Mesenchymal stem cell (in vitro differentiated cells and primary cell): ENCODE data around the gene TASOR2.

Experiments used
- DNase-seq: peaks from one replicate; pipeline ENCODE4 v3.0.0-alpha.2; 2013
- H2AFZ ChIP-seq: one replicate; pipeline ENCODE4 v1.6.1; 2013; ENCODE audit warnings: low read depth, mild to moderate bottlenecking, control low read depth, inconsistent platforms, low read length, moderate library complexity
- H2AK5ac ChIP-seq: 2 replicates; pipeline ENCODE4 v1.6.1; 2013; ENCODE audit warnings: low read length, moderate library complexity, mild to moderate bottlenecking, inconsistent platforms; ENCODE audit not compliant: severe bottlenecking
- H2BK120ac ChIP-seq: one replicate; pipeline ENCODE4 v1.6.1; 2013; ENCODE audit warnings: low read depth, mild to moderate bottlenecking, inconsistent platforms, low read length, moderate library complexity
- H2BK12ac ChIP-seq, 2 experiments: one replicate each; pipeline ENCODE4 v1.6.1; 2013; ENCODE audit warnings: inconsistent platforms in 2 of 2, low read length in 2 of 2, mild to moderate bottlenecking in 2 of 2, moderate library complexity in 2 of 2, control low read depth in 1 of 2
- H2BK15ac ChIP-seq: one replicate; pipeline ENCODE4 v1.6.1; 2013; ENCODE audit warnings: mild to moderate bottlenecking, low read depth, inconsistent platforms; ENCODE audit not compliant: poor library complexity, severe bottlenecking
- H2BK5ac ChIP-seq: 2 replicates; pipeline ENCODE4 v1.6.1; 2013; ENCODE audit warnings: low read depth, mild to moderate bottlenecking, low read length, control low read depth, inconsistent platforms; ENCODE audit not compliant: poor library complexity, severe bottlenecking
- H3K14ac ChIP-seq, 2 experiments: one replicate each; pipeline ENCODE4 v1.6.1; 2013; ENCODE audit warnings: inconsistent platforms in 2 of 2, low read length in 2 of 2, control low read depth in 1 of 2, mild to moderate bottlenecking in 1 of 2, moderate library complexity in 1 of 2
- H3K18ac ChIP-seq, 2 experiments: one replicate each; pipeline ENCODE4 v1.6.1; 2013; ENCODE audit warnings: inconsistent platforms in 2 of 2, low read length in 2 of 2, control low read depth in 1 of 2, low read depth in 1 of 2, mild to moderate bottlenecking in 1 of 2
- H3K23ac ChIP-seq, 2 experiments: one replicate each; pipeline ENCODE4 v1.6.1; 2013; ENCODE audit warnings: inconsistent platforms in 2 of 2, low read length in 2 of 2, mild to moderate bottlenecking in 2 of 2, moderate library complexity in 2 of 2, control low read depth in 1 of 2
- H3K27ac ChIP-seq: 2 replicates; pipeline ENCODE4 v1.5.1; 2013; ENCODE audit warnings: mild to moderate bottlenecking, moderate library complexity, low read length, control low read depth, inconsistent platforms; ENCODE audit not compliant: poor library complexity, severe bottlenecking
- H3K27me3 ChIP-seq, 2 experiments: 2 replicates each; pipeline versions ENCODE4 v1.6.1 to v1.7.0; 2013; ENCODE audit warnings: low read length in 2 of 2, mild to moderate bottlenecking in 2 of 2, moderate library complexity in 2 of 2, control low read depth in 1 of 2, inconsistent platforms in 1 of 2; ENCODE audit not compliant: control insufficient read depth in 1 of 2, insufficient read depth in 1 of 2
- H3K36me3 ChIP-seq, 2 experiments: 2 replicates each; pipeline versions ENCODE4 v1.6.1 to v1.7.0; 2013; ENCODE audit warnings: low read length in 2 of 2, control low read depth in 1 of 2, inconsistent platforms in 1 of 2, low read depth in 1 of 2, mild to moderate bottlenecking in 1 of 2; ENCODE audit not compliant: insufficient read depth in 2 of 2, control insufficient read depth in 1 of 2
- H3K4ac ChIP-seq, 2 experiments: one replicate each; pipeline ENCODE4 v1.6.1; 2013; ENCODE audit warnings: inconsistent platforms in 2 of 2, low read length in 2 of 2, mild to moderate bottlenecking in 2 of 2, moderate library complexity in 2 of 2, control low read depth in 1 of 2, low read depth in 1 of 2
- H3K4me1 ChIP-seq: 2 replicates; pipeline ENCODE4 v1.6.1; 2013; ENCODE audit warnings: low read depth, low read length, control low read depth; ENCODE audit not compliant: control insufficient read depth, insufficient read depth
- H3K4me2 ChIP-seq: 2 replicates; pipeline ENCODE4 v1.6.1; 2013; ENCODE audit warnings: low read length, mild to moderate bottlenecking, inconsistent platforms; ENCODE audit not compliant: poor library complexity, severe bottlenecking
- H3K4me3 ChIP-seq, 2 experiments: 2 replicates each; pipeline versions ENCODE4 v1.5.1 to v1.7.0; 2013; ENCODE audit warnings: low read length in 2 of 2, mild to moderate bottlenecking in 2 of 2, control low read depth in 1 of 2, low read depth in 1 of 2; ENCODE audit not compliant: insufficient read depth in 1 of 2
- H3K79me1 ChIP-seq: replicated peaks from 2 replicates; pipeline ENCODE4 v1.6.1; 2013; ENCODE audit warnings: mild to moderate bottlenecking, control low read depth, low read length, inconsistent platforms; ENCODE audit not compliant: poor library complexity, severe bottlenecking
- H3K9ac ChIP-seq: 2 replicates; pipeline ENCODE4 v1.7.0; 2013; ENCODE audit warnings: mild to moderate bottlenecking, low read length, moderate library complexity
- H3K9me3 ChIP-seq: 2 replicates; pipeline ENCODE4 v1.7.0; 2013; ENCODE audit warnings: mild to moderate bottlenecking, low read length; ENCODE audit not compliant: control insufficient read depth
- H4K8ac ChIP-seq: one replicate; pipeline ENCODE4 v1.6.1; 2013; ENCODE audit warnings: inconsistent platforms, mild to moderate bottlenecking, low read length, moderate library complexity
- H4K91ac ChIP-seq: one replicate; pipeline ENCODE4 v1.6.1; 2013; ENCODE audit warnings: mild to moderate bottlenecking, low read length, inconsistent platforms
- WGBS: methylation state at CpG from one replicate; pipeline ENCODE4 v1.1.7; 2013; ENCODE audit warnings: mixed read lengths; 5-methylcytosine and 5-hydroxymethylcytosine counted together

TASOR2 gene

DNA sequence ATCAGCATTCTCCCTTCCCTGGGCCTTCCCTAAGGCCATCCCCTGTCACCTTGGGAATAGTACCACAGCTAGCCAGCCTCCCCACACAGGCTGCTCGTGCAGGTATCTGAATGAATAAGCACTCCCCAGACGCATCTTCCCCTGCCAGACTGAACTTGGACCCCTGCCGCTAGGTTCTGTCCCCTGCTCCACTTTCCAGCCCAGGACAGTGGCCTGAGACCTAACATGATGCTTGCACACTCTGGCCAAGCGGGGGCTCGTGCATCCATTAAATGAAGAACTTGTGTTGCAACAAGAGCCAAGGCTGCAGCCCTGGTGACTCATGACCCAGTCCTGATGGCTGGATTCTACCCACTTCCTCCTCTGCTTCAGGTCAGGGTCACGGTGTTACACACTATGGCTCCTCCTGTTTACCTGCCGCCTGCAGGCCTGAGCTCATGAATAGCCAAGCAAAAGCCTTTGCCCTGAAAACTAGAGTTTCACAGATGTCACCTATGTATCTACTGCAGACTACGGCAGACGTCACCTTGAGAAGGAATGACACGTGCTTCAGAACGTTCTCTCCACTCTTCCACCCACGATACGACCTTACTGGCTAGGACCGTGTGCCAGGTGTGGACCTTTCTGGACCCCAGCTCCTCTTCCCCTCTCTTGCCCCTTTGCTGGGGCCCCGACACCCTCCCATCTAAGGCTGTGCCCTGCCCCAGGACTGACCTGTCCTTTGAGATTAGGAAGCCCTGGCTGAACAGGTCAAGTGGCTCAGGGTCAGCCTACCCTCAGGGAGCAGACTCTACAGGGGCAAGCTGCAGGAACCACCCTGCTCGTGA, 24.7 kb upstream of the TASOR2 start:
- Histone ChIP-seq H3K4me2 (no peak overlapping the region), H2AK5ac (no peak overlapping the region), H3K9me3 (no peaks in the 10 kb centered on the region), H2BK120ac (no peak overlapping the region), H2AFZ (no peak overlapping the region), H3K4me3 (no peak overlapping the region), H3K36me3 (peaks cover 0 to 5% of the 10 kb centered on the region in 2 experiments), H3K9ac (no peak overlapping the region), H2BK12ac (no peak overlapping the region), H2BK5ac (no peak overlapping the region), H3K27ac (no peak overlapping the region), H2BK15ac (no peak overlapping the region), H3K18ac (no peak overlapping the region), H3K14ac (no peak overlapping the region), H4K8ac (no peak overlapping the region), H3K4me1 (peaks cover 10% of the 10 kb centered on the region), H3K4ac (no peak overlapping the region), H3K27me3 (no peaks in the 10 kb centered on the region), H3K79me1 (peaks cover 16% of the 10 kb centered on the region), H3K23ac (no peak overlapping the region), H4K91ac (peak overlapping the region; percentile 6)
- peak; percentile 72 for DNase-seq
- 64% methylated on average over 16 of the region's 16 CpGs for WGBS

DNA sequence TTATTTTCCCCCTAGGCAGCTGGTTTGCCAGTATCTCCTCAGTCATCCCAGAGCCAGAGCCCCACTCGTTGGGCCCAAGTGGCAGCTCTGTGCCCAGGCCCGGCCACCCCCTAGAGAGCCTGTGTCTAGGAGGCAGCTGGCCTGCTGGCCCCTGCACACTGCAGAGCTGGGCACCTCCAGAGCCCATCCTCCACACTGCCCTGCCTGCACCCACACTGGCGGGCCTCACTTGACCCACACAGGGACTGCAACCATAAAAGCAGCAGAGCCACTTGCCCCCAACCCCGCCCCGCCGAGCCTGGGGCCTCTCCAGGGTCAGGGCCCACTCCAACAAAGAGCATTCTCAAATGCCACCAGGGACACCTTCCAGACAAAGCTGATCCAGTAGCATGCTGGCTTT, 23.6 kb upstream of the TASOR2 start:
- Histone ChIP-seq H2BK12ac (no peak overlapping the region), H3K4me3 (no peak overlapping the region), H3K14ac (no peak overlapping the region), H2AK5ac (no peak overlapping the region), H3K27ac (no peak overlapping the region), H2BK15ac (no peak overlapping the region), H2BK120ac (no peak overlapping the region), H3K4me2 (no peak overlapping the region), H3K18ac (no peak overlapping the region), H3K79me1 (peaks cover 16% of the 10 kb centered on the region), H3K23ac (no peak overlapping the region), H4K8ac (no peak overlapping the region), H3K4me1 (peaks cover 13% of the 10 kb centered on the region), H3K9ac (no peak overlapping the region), H3K9me3 (no peaks in the 10 kb centered on the region), H3K36me3 (peaks cover 0 to 2% of the 10 kb centered on the region in 2 experiments), H2AFZ (no peak overlapping the region), H2BK5ac (no peak overlapping the region), H4K91ac (no peak overlapping the region), H3K27me3 (no peaks in the 10 kb centered on the region), H3K4ac (no peak overlapping the region)
- 95% methylated on average over 6 of the region's 6 CpGs for WGBS
- no peak for DNase-seq

DNA sequence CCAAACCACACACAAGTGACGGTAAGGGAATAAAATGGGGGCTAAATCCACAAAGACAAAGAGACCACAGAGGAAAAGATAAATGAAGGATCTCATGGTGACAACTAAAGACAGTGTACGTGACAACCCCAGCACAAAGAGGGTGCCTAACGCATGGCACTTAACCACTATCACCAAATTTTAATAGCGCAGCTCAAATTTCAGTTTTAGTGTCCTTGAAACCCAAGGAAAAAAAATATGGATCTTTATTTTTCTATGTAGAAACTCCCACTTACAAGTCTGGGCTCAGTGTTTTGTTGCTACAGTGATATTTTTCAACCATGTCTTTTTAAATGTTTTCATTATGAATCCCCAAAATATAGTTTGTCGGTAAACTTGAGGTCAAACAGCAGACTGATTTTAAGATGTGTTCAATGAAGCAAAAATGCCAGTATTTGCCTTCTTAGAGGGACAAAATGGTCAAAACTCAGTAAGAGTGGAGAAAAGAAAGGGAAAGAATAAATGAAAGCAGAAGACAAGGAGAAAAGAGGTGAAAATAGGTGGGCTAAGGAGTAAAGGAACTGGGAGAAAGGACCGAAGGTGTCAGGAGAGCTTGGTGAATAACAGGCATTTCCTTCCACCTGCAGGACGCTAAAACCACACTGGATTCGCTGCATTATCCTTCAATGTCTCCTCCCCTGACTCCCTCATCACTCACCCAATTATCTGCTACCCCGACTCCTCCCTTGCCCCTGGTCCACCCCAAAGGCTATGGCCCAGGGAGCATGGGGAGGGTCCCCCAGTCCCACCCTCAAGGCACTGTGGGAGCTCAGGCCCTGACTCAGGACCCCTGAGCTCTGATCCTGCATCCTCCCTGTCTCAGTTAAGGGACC, 21.7 kb upstream of the TASOR2 start:
- Histone ChIP-seq H3K36me3 (peaks cover 0 to 4% of the 10 kb centered on the region in 2 experiments), H2AK5ac (no peak overlapping the region), H3K4me1 (peaks cover 19% of the 10 kb centered on the region), H3K9me3 (no peaks in the 10 kb centered on the region), H4K8ac (no peak overlapping the region), H3K4me2 (no peak overlapping the region), H3K9ac (no peak overlapping the region), H3K27me3 (no peaks in the 10 kb centered on the region), H3K18ac (no peak overlapping the region), H3K23ac (no peak overlapping the region), H2BK15ac (no peak overlapping the region), H2BK120ac (no peak overlapping the region), H2BK5ac (no peak overlapping the region), H2AFZ (no peak overlapping the region), H3K4me3 (no peak overlapping the region), H3K4ac (no peak overlapping the region), H3K27ac (no peak overlapping the region), H4K91ac (no peak overlapping the region), H2BK12ac (no peak overlapping the region), H3K14ac (no peak overlapping the region), H3K79me1 (peaks cover 16% of the 10 kb centered on the region)
- WGBS = 84% methylated on average over 7 of the region's 9 CpGs
- no peak for DNase-seq
